HFF-Myc (cell line): ENCODE data around the gene KIRREL2.

Experiments
- DNase-seq: peaks from one replicate; pipeline ENCODE4 v3.0.0-alpha.2; 2011; ENCODE audit warnings: low read depth; ENCODE audit errors: extremely low read depth
- H3K4me3 ChIP-seq: replicated peaks from 2 replicates; pipeline ENCODE4 v1.5.1; 2011; ENCODE audit warnings: low read depth, mild to moderate bottlenecking, control low read depth, low read length
- CTCF ChIP-seq: IDR thresholded peaks from 2 replicates; pipeline ENCODE4 v1.5.1; 2012; ENCODE audit warnings: mild to moderate bottlenecking, low read depth, low read length, control low read depth; ENCODE audit errors: missing control alignments

KIRREL2 gene

DNA sequence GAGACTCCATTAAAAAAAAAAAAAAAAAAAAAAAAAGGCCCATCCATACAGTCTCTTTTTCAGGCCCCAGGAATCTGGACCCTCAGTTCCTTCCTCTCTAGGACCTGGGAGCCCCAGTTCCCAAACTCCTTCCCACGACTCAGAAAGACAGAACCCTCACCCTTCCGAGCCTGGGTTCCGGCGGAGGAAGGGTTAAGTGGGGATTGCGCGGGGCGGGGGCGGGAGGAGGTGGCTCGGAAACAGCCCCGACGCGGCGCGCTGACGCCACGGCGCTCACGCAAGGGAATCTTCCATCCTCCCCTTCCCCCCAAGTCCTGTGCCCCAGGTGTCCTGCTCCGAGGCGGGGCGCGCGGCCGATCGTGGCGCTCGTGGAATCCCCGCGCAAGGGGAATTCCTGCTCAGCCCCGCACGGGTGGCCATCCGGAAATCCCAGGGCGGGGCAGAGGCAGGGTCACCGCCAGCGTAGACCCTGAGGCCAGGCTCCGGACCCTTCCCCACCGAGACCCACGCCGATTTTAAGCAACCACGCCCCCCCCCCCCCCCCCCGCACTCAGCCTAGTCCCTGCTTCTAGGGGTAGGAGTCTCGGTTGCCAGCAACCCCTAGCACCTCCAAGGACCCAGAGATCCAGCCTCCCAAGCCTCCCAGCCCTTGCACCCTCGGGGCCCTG, 43.0 kb downstream of the KIRREL2 start:
- peak overlapping the region; percentile 79 for H3K4me3 ChIP-seq
- DNase-seq = peak; percentile 38
- TF ChIP-seq CTCF = no peak

- no peak for DNase-seq
- peak overlapping the region; percentile 79 for H3K4me3 ChIP-seq
- no peak for TF ChIP-seq CTCF
Measured at GRCh38 chr19:35901055-35901644, 44.4 kb downstream of the KIRREL2 start.

- DNase-seq = no peak
Measured at GRCh38 chr19:35901854-35902661, 45.3 kb downstream of the KIRREL2 start, which contains the start of gene HCST. Gene HCST (plus strand): TSS chr19:35902529. CDS start chr19:35902594, 65 bp downstream.

DNA sequence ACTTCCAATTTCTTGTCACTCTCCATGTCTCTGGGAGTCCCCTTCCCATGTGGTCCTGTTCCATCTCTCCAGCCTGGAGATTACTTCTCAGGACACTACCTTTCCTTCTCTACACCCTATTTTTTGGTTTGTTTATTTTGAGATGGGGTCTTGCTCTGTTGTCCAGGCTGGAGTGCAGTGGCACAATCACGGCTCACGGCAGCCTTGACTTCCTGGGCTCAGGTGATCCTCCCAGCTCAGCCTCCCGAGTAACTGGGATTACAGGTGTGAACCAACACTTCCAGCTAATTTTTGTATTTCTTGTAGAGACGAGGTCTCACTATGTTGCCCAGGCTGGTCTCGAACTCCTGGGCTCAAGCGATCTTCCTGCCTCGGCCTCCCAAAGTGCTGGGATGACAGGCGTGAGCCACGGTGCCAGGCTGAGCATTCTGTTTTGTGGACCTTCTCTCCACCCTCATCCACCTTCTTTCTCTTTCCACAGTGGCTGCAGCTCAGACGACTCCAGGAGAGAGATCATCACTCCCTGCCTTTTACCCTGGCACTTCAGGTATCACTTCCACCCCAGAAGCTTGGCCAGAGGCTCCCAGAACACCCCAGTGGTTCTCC, 46.3 kb downstream of the KIRREL2 start:
- peak overlapping the region; percentile 37 for H3K4me3 ChIP-seq
- TF ChIP-seq CTCF = no peak
- no peak for DNase-seq

More at GRCh38 chr19:35901854-35902661, 45.3 kb downstream of the KIRREL2 start, which contains the start of gene HCST:
- no peak for TF ChIP-seq CTCF
- H3K4me3 ChIP-seq = peak within 1 kb of the TSS; percentile 37

GRCh38 chr19:35903550-35904179, 47.0 kb downstream of the KIRREL2 start:
- peak; percentile 53 for DNase-seq
- peak overlapping the region; percentile 37 for H3K4me3 ChIP-seq
- TF ChIP-seq CTCF = no peak
